Hepatocyte (in vitro differentiated cells): ENCODE measurements around the gene LPP. TPM values are rescaled to one million over a fixed set of nuclear protein-coding genes. Genes with fewer than 3 reads are reported as not detected.
A peak's percentile ranks its signal among the peaks of the same experiment; 100 is the strongest.

Experiments used
- DNase-seq: peaks from one replicate; pipeline ENCODE4 v3.0.0-alpha.2; 2016; ENCODE audit warnings: low spot score
- H2AFZ ChIP-seq: fragments of 200-600 bp; sonication (generic); 2 replicates; pipeline ENCODE4 v1.6.0; 2016; ENCODE audit warnings: antibody characterized with exemption, mild to moderate bottlenecking
- H3K27ac ChIP-seq: fragments of 200-600 bp; sonication (generic); 2 replicates; pipeline ENCODE4 v1.5.1; 2016; ENCODE audit warnings: mild to moderate bottlenecking
- H3K27me3 ChIP-seq: fragments of 200-600 bp; sonication (generic); 2 replicates; pipeline ENCODE4 v1.6.1; 2016
- H3K36me3 ChIP-seq: fragments of 200-600 bp; sonication (generic); replicated peaks from 2 replicates; pipeline ENCODE4 v1.5.1; 2016; ENCODE audit warnings: low read depth; ENCODE audit not compliant: insufficient read depth
- H3K4me1 ChIP-seq: fragments of 200-600 bp; sonication (generic); 2 replicates; pipeline ENCODE4 v1.5.1; 2016; ENCODE audit warnings: mild to moderate bottlenecking, moderate library complexity; ENCODE audit not compliant: insufficient read depth
- H3K4me2 ChIP-seq: fragments of 200-600 bp; sonication (generic); 2 replicates; pipeline ENCODE4 v1.6.0; 2016
- H3K4me3 ChIP-seq: fragments of 200-600 bp; sonication (generic); 2 replicates; pipeline ENCODE4 v1.5.1; 2016; ENCODE audit warnings: mild to moderate bottlenecking
- H3K79me2 ChIP-seq: fragments of 200-600 bp; sonication (generic); 2 replicates; pipeline ENCODE4 v1.6.0; 2017; ENCODE audit warnings: mild to moderate bottlenecking
- H3K9me2 ChIP-seq: fragments of 200-600 bp; sonication (generic); replicated peaks from 2 replicates; pipeline ENCODE4 v1.6.0; 2017; ENCODE audit warnings: mild to moderate bottlenecking; ENCODE audit not compliant: insufficient read depth
- H3K9me3 ChIP-seq: fragments of 200-600 bp; sonication (generic); 2 replicates; pipeline ENCODE4 v1.5.1; 2016; ENCODE audit warnings: low read depth, mild to moderate bottlenecking
- H4K20me1 ChIP-seq: fragments of 200-600 bp; sonication (generic); 2 replicates; pipeline ENCODE4 v1.6.0; 2016; ENCODE audit warnings: mild to moderate bottlenecking; ENCODE audit not compliant: insufficient read depth, poor library complexity, severe bottlenecking
- CTCF ChIP-seq: fragments of 200-600 bp; sonication (generic); IDR thresholded peaks from 2 replicates; pipeline ENCODE4 v1.5.1; 2016; ENCODE audit warnings: antibody characterized with exemption, mild to moderate bottlenecking; ENCODE audit not compliant: poor library complexity
- EZH2 ChIP-seq: fragments of 200-600 bp; sonication (generic); IDR thresholded peaks from 2 replicates; pipeline ENCODE4 v1.6.1; 2016; ENCODE audit warnings: antibody characterized with exemption, mild to moderate bottlenecking, borderline replicate concordance
- EZH2phosphoT487 ChIP-seq: fragments of 200-600 bp; sonication (generic); IDR thresholded peaks from one replicate; pipeline ENCODE4 v1.6.1; 2018; ENCODE audit warnings: antibody characterized with exemption, mild to moderate bottlenecking, low read depth, moderate library complexity; ENCODE audit not compliant: unreplicated experiment, severe bottlenecking
- WGBS: methylation state at CpG from one replicate; pipeline ENCODE4 v1.1.6; 2016; ENCODE audit warnings: low lambda C conversion rate; ENCODE audit errors: missing lambda C conversion rate; 5-methylcytosine and 5-hydroxymethylcytosine counted together
- polyA plus RNA-seq: library from polyadenylated mRNA; unstranded; fragments of >200 nt; fragmentation: Nextera tagmentation; extraction: Ambion mirVana; gene quantifications from 2 replicates; pipeline ENCODE4 v1.2.1, GENCODE V29; 2016
- total RNA-seq: library from RNA; depleted of rRNA; stranded (reverse); fragments of >200 nt; gene quantifications from 2 replicates; pipeline ENCODE4 v1.2.3, GENCODE V29; 2014

The LPP gene
- total and polyA plus RNA-seq, 2 experiments from 2014 or later, result 53.2 to 73.8 TPM

GRCh38 chr3:188147782-188148181 lies 6.2 kb upstream of the LPP start:
- Histone ChIP-seq H2AFZ (no peak overlapping the region), H3K36me3 (no peaks in the 10 kb centered on the region), H4K20me1 (no peaks in the 10 kb centered on the region), H3K79me2 (peaks cover 9% of the 10 kb centered on the region), H3K4me1 (peaks cover 10% of the 10 kb centered on the region), H3K27ac (no peak overlapping the region), H3K4me2 (no peak overlapping the region), H3K9me3 (no peaks in the 10 kb centered on the region), H3K27me3 (no peaks in the 10 kb centered on the region), H3K9me2 (no peaks in the 10 kb centered on the region), H3K4me3 (no peak overlapping the region)
- 94% methylated on average over 3 of the region's 3 CpGs for WGBS
- no peak for TF ChIP-seq EZH2
- TF ChIP-seq EZH2phosphoT487, result no peak
- no peak for TF ChIP-seq CTCF
- no peak for DNase-seq

GRCh38 chr3:188148318-188148717 lies 5.6 kb upstream of the LPP start:
- 77% methylated on average over 1 of the region's 1 CpG for WGBS
- peaks cover 13% of the 10 kb centered on the region for H3K4me1 ChIP-seq
- no peak for DNase-seq
- no peak overlapping the region for H2AFZ ChIP-seq
- H3K27ac ChIP-seq, result no peak overlapping the region
- no peaks in the 10 kb centered on the region for H3K36me3 ChIP-seq
- no peak for TF ChIP-seq CTCF
- no peak for TF ChIP-seq EZH2
- no peak for TF ChIP-seq EZH2phosphoT487
- no peak overlapping the region for H3K4me3 ChIP-seq
- no peak overlapping the region for H3K4me2 ChIP-seq
- peaks cover 9% of the 10 kb centered on the region for H3K79me2 ChIP-seq
- no peaks in the 10 kb centered on the region for H3K9me2 ChIP-seq
- no peaks in the 10 kb centered on the region for H4K20me1 ChIP-seq
- H3K27me3 ChIP-seq, result no peaks in the 10 kb centered on the region
- H3K9me3 ChIP-seq, result no peaks in the 10 kb centered on the region

GRCh38 chr3:188149587-188149986 lies 4.4 kb upstream of the LPP start:
- no peak overlapping the region for H3K4me2 ChIP-seq
- 68% methylated on average over 9 of the region's 9 CpGs for WGBS
- H3K79me2 ChIP-seq, result peaks cover 14% of the 10 kb centered on the region
- H2AFZ ChIP-seq, result no peak overlapping the region
- TF ChIP-seq CTCF, result no peak
- no peak for TF ChIP-seq EZH2phosphoT487
- TF ChIP-seq EZH2, result no peak
- H3K9me3 ChIP-seq, result no peaks in the 10 kb centered on the region
- H3K27ac ChIP-seq, result peak overlapping the region; percentile 38
- no peak for DNase-seq
- no peaks in the 10 kb centered on the region for H3K9me2 ChIP-seq
- no peak overlapping the region for H3K4me3 ChIP-seq
- peaks cover 13% of the 10 kb centered on the region for H3K4me1 ChIP-seq
- H4K20me1 ChIP-seq, result no peaks in the 10 kb centered on the region
- H3K36me3 ChIP-seq, result no peaks in the 10 kb centered on the region
- H3K27me3 ChIP-seq, result no peaks in the 10 kb centered on the region

- H3K36me3 ChIP-seq, result no peaks in the 10 kb centered on the region
- H4K20me1 ChIP-seq, result no peaks in the 10 kb centered on the region
- TF ChIP-seq CTCF (no peak), EZH2 (no peak), EZH2phosphoT487 (no peak)
- no peaks in the 10 kb centered on the region for H3K9me3 ChIP-seq
- no peak overlapping the region for H2AFZ ChIP-seq
- no peaks in the 10 kb centered on the region for H3K27me3 ChIP-seq
- peak overlapping the region; percentile 20 for H3K27ac ChIP-seq
- H3K4me3 ChIP-seq, result no peak overlapping the region
- no peak overlapping the region for H3K4me2 ChIP-seq
- WGBS, result 97% methylated on average over 6 of the region's 6 CpGs
- H3K4me1 ChIP-seq, result peaks cover 16% of the 10 kb centered on the region
- H3K79me2 ChIP-seq, result peaks cover 28% of the 10 kb centered on the region
- H3K9me2 ChIP-seq, result no peaks in the 10 kb centered on the region
- DNase-seq, result no peak
Observed at GRCh38 chr3:188150982-188151381, 3.0 kb upstream of the LPP start.
